HG02943 (cell line): Measurements from ENCODE around the gene ST6GAL1.
"Not testable (repeated sequence)": the region's sequence is repeated elsewhere in the genome, so short reads cannot be mapped to it uniquely, and the experiment has no call there.

Experiments used
- ATAC-seq: cut with Tn5 transposase; IDR thresholded peaks from one replicate; pipeline ENCODE4 v1.9.1; 2021; ENCODE audit warnings: mild to moderate bottlenecking, low read depth, moderate library complexity; ENCODE audit not compliant: unreplicated experiment

The ST6GAL1 gene

DNA sequence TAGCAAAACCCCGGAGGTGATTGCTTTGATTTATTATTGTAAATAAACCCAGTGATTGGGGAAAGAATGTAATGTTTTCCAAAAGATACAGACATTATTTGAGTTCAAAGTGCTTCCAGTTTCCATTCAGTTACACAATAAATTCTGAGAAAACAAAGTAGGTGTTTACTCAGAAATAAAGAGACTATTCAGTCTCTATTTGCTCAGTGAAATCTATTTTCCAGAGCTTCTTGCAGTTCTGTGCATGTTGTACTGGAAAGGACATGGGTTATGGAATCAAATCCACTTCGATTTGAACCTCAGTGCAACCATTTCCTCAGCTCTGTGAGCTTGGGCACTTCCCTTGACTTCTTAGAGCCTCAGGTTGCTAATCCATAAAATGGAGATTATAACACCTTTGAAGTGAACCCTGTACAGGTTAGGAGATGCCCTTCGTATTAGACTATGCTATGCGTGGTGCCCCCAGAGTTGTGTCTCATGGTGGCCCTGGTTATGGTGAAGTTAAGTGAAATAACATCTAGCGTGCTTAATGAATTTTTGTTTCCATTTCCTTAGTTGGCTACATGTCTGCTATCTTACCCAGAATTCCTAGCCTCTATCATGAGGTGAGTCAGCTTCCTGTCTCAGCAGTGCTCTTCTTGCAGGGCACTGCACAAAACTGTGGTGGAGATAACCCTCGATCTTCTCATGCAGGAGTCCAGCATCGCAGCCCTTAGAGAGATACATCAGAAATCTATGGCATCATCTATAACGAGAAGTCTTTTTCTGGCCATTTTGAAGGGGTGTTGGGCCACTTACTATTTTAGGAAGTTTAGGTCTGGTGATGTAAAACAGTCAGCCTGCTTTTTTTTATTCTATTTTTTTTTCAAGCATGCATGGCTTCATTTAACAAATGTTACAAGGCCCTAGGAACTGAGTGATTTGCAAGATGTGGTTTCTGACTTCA is 111.3 kb downstream of the ST6GAL1 start:
- no peak for ATAC-seq

DNA sequence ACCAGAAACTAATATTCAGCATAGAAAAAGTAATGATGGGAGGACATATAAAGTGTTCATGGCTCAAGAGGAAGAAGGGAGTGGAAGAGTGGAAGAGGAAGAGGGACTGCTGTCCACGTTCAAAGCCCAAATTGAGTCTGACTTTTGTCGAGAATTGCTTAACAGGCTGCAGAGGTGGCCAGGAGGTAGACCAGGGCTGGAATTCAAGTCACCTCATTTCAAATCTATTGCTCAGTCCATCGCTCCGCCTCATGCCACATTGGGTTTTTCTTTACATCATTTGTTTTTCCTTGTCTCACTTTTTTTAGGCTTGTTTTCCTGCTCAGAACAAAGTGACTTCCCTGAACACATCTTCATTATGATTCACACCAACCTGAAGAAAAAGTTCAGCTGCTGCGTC is 112.0 kb downstream of the ST6GAL1 start:
- ATAC-seq = no peak

GRCh38 chr3:187042874-187043458 is 112.6 kb downstream of the ST6GAL1 start:
- ATAC-seq = no peak

DNA sequence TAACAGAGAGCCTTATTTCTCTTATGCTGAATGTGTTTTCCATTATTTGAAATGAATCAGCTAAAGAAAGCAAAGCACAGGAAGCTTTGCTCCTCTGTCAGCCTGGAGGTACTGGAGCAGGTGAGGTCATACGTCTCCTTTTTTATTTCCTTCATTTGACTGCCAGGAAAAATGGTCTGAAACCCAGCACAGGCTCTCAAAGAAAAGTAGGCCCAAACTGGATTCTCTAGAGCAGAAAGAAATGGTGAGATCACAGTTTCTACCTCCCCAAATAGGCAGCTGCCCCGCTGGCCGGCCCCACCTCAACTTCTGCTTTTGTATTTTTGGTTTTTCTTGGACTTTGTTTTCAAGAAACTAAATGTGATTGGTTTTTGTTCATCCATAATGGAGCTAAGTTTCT is 113.9 kb downstream of the ST6GAL1 start:
- ATAC-seq = peak; percentile 75

DNA sequence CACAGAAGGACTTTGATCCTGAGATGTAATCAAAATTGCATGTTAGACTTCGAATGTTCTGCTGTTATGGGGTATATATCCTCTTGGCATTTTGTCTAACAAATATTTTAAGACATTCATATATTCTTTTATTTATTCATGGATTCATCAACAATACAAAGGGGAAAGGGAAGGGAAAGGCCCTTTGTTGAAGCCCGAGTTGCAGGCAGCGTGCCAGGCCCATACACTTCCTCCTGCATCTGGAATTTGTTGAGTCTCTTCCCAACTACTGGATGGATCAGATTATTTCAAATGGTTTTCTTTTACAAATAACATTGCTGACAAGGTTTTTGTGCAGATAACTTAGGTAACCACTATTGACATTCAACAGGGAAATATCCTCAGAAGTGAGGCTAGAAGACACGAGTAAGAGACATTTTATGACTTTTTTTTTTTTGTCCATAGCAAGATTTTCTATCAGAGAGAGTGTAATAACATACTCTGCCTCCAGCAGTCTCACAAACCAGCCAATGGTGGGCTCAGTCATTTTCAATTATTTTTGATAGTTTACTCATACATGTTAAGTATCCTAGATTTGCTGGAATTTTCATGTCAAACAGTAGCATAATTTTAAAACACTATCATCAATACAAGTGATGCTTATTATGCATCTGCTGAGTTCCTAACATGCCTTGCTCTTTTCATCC is 114.7 kb downstream of the ST6GAL1 start:
- no peak for ATAC-seq

DNA sequence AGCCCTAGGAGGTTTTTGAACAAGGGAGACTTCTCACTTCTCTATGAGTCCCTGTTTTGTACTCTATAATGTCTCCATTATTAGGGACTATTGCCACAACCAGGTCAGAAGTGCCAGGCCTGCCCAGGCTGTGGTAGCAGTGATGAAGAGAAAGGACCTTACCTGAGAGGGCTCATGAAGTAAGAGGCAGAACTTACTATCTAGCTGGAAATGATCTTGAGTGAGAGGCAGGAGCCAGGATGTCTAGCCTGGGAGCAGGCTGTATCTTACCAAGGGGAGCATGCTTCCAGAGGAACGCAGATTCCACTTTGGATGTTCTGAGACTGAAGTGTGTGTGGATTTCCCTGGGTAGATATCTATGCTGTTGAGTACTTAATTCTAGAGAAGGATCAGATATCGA is 115.7 kb downstream of the ST6GAL1 start:
- no peak for ATAC-seq

GRCh38 chr3:187049462-187050101 is 119.3 kb downstream of the ST6GAL1 start:
- ATAC-seq = no peak

DNA sequence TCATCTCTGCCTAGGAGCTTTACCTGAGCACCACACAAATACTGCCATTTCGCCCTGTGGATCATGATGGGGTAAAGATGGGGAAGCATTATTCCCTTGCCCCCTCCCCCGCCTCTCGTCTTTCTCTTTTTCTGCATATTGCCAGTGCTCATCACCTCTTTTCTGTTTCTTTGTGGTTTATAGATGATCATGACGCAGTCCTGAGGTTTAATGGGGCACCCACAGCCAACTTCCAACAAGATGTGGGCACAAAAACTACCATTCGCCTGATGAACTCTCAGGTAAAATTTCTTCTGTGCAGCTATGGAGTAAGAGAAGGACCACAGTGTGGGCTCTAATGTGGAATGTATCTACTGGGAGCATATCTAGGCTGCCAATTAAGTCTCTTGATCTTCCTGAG is 120.7 kb downstream of the ST6GAL1 start:
- no peak for ATAC-seq

DNA sequence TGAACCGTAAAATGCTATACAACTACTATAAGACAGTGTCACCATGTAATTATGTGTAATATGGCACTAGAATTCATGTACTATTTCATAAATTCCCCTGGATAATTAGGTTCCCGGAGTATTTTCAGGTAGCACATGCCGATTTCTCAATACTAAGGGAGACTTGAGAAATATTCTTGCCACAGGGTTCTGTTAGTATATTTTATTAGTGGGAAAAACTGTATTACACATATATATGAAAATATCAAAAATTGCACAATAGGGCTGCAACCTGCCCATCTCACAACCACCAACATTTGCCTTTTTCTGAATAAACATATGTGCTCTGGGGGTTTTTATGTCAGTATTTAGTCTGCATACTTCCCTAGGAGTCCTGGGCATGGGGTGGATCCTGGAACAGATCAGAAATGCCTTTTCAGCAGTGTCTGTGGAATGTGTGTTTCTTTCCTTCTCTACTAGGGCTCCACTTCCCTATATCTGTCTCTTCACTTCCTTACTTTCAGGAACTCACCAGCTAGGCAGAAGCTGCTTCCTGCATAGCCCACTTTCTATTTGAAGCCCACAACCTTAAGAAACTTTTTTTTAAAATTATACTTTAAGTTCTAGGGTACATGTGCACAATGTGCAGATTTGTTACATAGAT is 121.5 kb downstream of the ST6GAL1 start:
- no peak for ATAC-seq

DNA sequence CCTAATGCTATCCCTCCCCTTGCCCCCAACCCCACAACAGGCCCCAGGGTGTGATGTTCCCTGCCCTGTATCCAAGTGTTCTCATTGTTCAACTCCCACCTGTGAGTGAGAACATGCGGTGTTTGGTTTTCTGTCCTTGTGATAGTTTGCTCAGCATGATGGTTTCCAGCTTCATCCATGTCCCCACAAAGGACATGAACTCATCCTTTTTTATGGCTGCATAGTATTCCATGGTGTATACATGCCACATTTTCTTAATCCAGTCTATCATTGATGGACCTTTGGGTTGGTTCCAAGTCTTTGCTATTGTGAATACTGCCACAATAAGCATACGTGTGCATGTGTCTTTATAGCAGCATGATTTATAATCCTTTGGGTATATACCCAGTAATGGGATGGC is 122.1 kb downstream of the ST6GAL1 start:
- not testable (repeated sequence) for ATAC-seq

GRCh38 chr3:187054433-187054832 is 124.1 kb downstream of the ST6GAL1 start:
- ATAC-seq = not testable (repeated sequence)

GRCh38 chr3:187057803-187058202 is 127.5 kb downstream of the ST6GAL1 start:
- ATAC-seq = not testable (repeated sequence)

DNA sequence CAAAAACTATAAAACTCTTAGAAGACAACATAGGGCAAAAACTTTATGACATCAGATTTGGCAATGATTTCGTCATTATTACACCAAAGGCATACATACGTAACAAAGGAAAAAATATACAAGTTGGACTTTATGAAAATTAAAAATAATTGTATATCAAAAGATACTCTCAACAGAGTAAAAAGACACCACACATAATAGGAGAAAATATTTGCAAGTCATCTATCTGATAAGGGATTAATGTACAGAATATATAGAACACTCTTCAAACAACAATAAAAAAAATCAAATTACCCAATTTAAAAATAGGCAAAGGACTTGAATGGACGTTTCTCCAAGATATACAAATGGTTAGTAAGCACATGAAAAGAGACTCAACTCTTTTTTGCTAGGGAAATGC is 131.4 kb downstream of the ST6GAL1 start:
- ATAC-seq = no peak

DNA sequence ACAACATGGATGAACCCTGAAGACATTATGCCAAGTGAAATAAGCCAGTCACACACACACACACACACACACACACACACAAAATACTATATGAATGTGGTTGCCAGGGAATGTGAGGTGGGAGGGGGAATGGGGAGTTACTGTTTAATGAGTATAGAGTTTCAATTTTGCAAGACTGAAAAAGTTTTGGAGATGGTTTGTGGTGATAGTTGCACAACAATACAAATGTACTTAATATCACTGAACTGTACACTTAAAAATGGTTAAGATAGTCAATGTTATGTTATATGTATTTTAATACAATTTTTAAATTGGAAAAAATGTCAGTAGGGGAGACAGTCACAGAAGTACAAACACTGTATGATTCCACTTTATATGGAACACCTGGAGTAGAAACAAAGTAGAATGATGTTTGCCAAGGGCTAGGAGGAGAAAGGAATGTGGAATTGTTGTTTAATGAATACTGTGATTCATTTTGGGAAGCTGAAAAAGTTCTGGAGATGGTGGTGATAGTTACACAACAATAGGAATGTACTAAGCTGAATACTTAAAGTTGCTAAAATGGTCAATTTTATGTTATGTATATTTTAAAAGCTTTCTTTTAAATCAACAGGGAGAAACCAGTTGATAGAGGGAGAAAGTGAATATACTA is 132.3 kb downstream of the ST6GAL1 start:
- ATAC-seq = no peak

- ATAC-seq = no peak
Measured at GRCh38 chr3:187063286-187064121, 133.2 kb downstream of the ST6GAL1 start.

GRCh38 chr3:187064210-187065115 is 134.1 kb downstream of the ST6GAL1 start:
- no peak for ATAC-seq

- ATAC-seq = no peak
Measured at GRCh38 chr3:187066228-187066995, 136.1 kb downstream of the ST6GAL1 start.
